Tibial artery (tissue), 4 donors: ENCODE results near the gene SYP.

Experiments
- DNase-seq, 2 donors: peaks; one replicate each; pipeline ENCODE4 v3.0.0-alpha.2; 2019
- H3K27ac ChIP-seq, 2 donors: fragments of 200-600 bp; sonication (generic) in 1 of 2; 1 replicate in 1 of 2; 2 replicates in 1 of 2; pipeline ENCODE4 v1.5.1; 2018 to 2019; ENCODE audit warnings: mild to moderate bottlenecking in 1 of 2
- H3K27me3 ChIP-seq, 2 donors: fragments of 200-600 bp; sonication (generic) in 1 of 2; one replicate each; pipeline versions ENCODE4 v1.5.1 to v1.6.0; 2016 to 2019
- H3K36me3 ChIP-seq, 3 donors: fragments of 200-600 bp; sonication (generic) in 2 of 3; one replicate each; pipeline ENCODE4 v1.5.1; 2016 to 2019; ENCODE audit warnings: mild to moderate bottlenecking in 2 of 3
- H3K4me1 ChIP-seq, 4 donors: fragments of 200-600 bp; sonication (generic) in 2 of 4; 1 replicate in 3 of 4; 2 replicates in 1 of 4; pipeline ENCODE4 v1.5.1; 2016 to 2019
- H3K4me3 ChIP-seq, 2 donors: fragments of 200-600 bp; sonication (generic) in 1 of 2; 1 replicate in 1 of 2; 2 replicates in 1 of 2; pipeline ENCODE4 v1.5.1; 2018 to 2019; ENCODE audit warnings: mild to moderate bottlenecking in 2 of 2
- H3K9me3 ChIP-seq, 3 donors: fragments of 200-600 bp; sonication (generic) in 1 of 3; one replicate each; pipeline ENCODE4 v1.5.1; 2016 to 2019
- CTCF ChIP-seq, 2 experiments: fragments of 200-600 bp in 1 of 2; fragments of 450-650 bp in 1 of 2; IDR thresholded peaks; one replicate each; pipeline ENCODE4 v1.5.1; 2017 to 2019; ENCODE audit warnings: antibody characterized with exemption in 2 of 2, mild to moderate bottlenecking in 1 of 2, moderate library complexity in 1 of 2
- intact Hi-C: fragments of 100-400 bp; cut with DNase I; formaldehyde crosslinking; loops from one replicate; pipeline ENCODE4 v1.15.0; 2023; ENCODE audit warnings: low total_unique reads

SYP gene

GRCh38 chrX:49228185-49228584 is 28.2 kb upstream of the SYP start:
- no peak overlapping the region for H3K4me3 ChIP-seq
- no peaks in the 10 kb centered on the region for H3K36me3 ChIP-seq
- no peaks in the 10 kb centered on the region for H3K9me3 ChIP-seq
- intact Hi-C loops, result no loop called here
- H3K4me1 ChIP-seq, result no peaks in the 10 kb centered on the region
- no peak overlapping the region for H3K27ac ChIP-seq
- no peak for TF ChIP-seq CTCF (IDR thresholded peaks at IDR 0.05)
- H3K27me3 ChIP-seq, result no peaks in the 10 kb centered on the region
- DNase-seq, result no peak

- no peak for TF ChIP-seq CTCF (IDR thresholded peaks at IDR 0.05)
- no peak overlapping the region for H3K27ac ChIP-seq
- no peaks in the 10 kb centered on the region for H3K4me1 ChIP-seq
- DNase-seq, result no peak
- H3K9me3 ChIP-seq, result no peaks in the 10 kb centered on the region
- H3K36me3 ChIP-seq, result no peaks in the 10 kb centered on the region
- intact Hi-C loops, result no loop called here
- no peaks in the 10 kb centered on the region for H3K27me3 ChIP-seq
- no peak overlapping the region for H3K4me3 ChIP-seq
Observed at GRCh38 chrX:49227726-49228125, 27.7 kb upstream of the SYP start.

- no peak overlapping the region for H3K27ac ChIP-seq
- no peaks in the 10 kb centered on the region for H3K27me3 ChIP-seq
Observed at GRCh38 chrX:49226946-49227345, 27.0 kb upstream of the SYP start.

GRCh38 chrX:49225858-49226257 is 25.9 kb upstream of the SYP start:
- no peak for DNase-seq
- no peak for TF ChIP-seq CTCF (IDR thresholded peaks at IDR 0.05)
- intact Hi-C loops, result no loop called here

More at GRCh38 chrX:49226946-49227345, 27.0 kb upstream of the SYP start:
- Histone ChIP-seq H3K4me3 (no peak overlapping the region), H3K36me3 (no peaks in the 10 kb centered on the region), H3K9me3 (no peaks in the 10 kb centered on the region), H3K4me1 (no peaks in the 10 kb centered on the region)
- intact Hi-C loops, result no loop called here
- no peak for DNase-seq
- TF ChIP-seq CTCF (IDR thresholded peaks at IDR 0.05), result no peak

GRCh38 chrX:49221868-49222267 is 21.9 kb upstream of the SYP start:
- TF ChIP-seq CTCF (IDR thresholded peaks at IDR 0.05), result no peak
- no peaks in the 10 kb centered on the region for H3K9me3 ChIP-seq
- H3K27ac ChIP-seq, result no peak overlapping the region

More at GRCh38 chrX:49225858-49226257, 25.9 kb upstream of the SYP start:
- no peak overlapping the region for H3K27ac ChIP-seq
- H3K4me1 ChIP-seq, result no peaks in the 10 kb centered on the region
- no peaks in the 10 kb centered on the region for H3K9me3 ChIP-seq
- no peak overlapping the region for H3K4me3 ChIP-seq
- no peaks in the 10 kb centered on the region for H3K36me3 ChIP-seq
- H3K27me3 ChIP-seq, result no peaks in the 10 kb centered on the region

GRCh38 chrX:49220100-49220499 is 20.1 kb upstream of the SYP start:
- DNase-seq, result no peak
- Histone ChIP-seq H3K36me3 (no peaks in the 10 kb centered on the region), H3K27ac (no peak overlapping the region), H3K4me3 (no peak overlapping the region), H3K27me3 (no peaks in the 10 kb centered on the region), H3K9me3 (no peaks in the 10 kb centered on the region), H3K4me1 (no peaks in the 10 kb centered on the region)
- intact Hi-C loops, result no loop called here
- TF ChIP-seq CTCF (IDR thresholded peaks at IDR 0.05), result no peak

More at GRCh38 chrX:49221868-49222267, 21.9 kb upstream of the SYP start:
- Histone ChIP-seq H3K27me3 (no peaks in the 10 kb centered on the region), H3K4me3 (no peak overlapping the region), H3K36me3 (no peaks in the 10 kb centered on the region), H3K4me1 (no peaks in the 10 kb centered on the region)
- intact Hi-C loops, result no loop called here
- DNase-seq, result no peak
